MM.1S (cell line): ENCODE measurements around the gene FOSL1.

ENCODE experiments used
- CTCF ChIP-seq: fragments of 300-600 bp; sonication (generic); IDR thresholded peaks from 2 replicates; pipeline ENCODE4 v1.5.1; 2016; ENCODE audit warnings: antibody characterized with exemption, low read length, mixed read lengths
- EZH2 ChIP-seq: fragments of 300-600 bp; sonication (generic); optimal IDR thresholded peaks from 2 replicates; pipeline ENCODE3; 2017; ENCODE audit warnings: low read depth, mild to moderate bottlenecking, antibody characterized with exemption, low read length, mixed read lengths
- EZH2phosphoT487 ChIP-seq: fragments of 300-600 bp; sonication (generic); IDR thresholded peaks from 2 replicates; pipeline ENCODE4 v1.6.1; 2018; ENCODE audit warnings: antibody characterized with exemption, low read length

- TF ChIP-seq CTCF, result no peak
- no peak for TF ChIP-seq EZH2
- no peak for TF ChIP-seq EZH2phosphoT487
Measured at GRCh38 chr11:65903068-65903481, 2.9 kb upstream of the FOSL1 start.
